ENCODE data around the gene BMS1. TPM values are rescaled to one million over a fixed set of nuclear protein-coding genes. Genes with fewer than 3 reads are reported as not detected.

Gene BMS1
- polyA plus RNA-seq, 6 donors from 2014 or later: 4.4 to 14.2 (median 9.7) TPM

Other genes with a start within 250 kb of the BMS1 start
- gene ZNF33B, start 144.2 kb upstream of the BMS1 start, polyA plus RNA-seq (ENCODE audit: low read depth in 6 of 6): 10 to 100 TPM in 5 of 6 donors, 1 to 10 TPM in 1; 7.8 to 19.6 (median 12.3) TPM

All from naive B cell (primary cell).